Midbrain (tissue), 1 donor: Measurements from ENCODE around the gene SNRPA.
A peak's percentile ranks its signal among the peaks of the same experiment; 100 is the strongest.
"Not testable (repeated sequence)": the region's sequence is repeated elsewhere in the genome, so short reads cannot be mapped to it uniquely, and the experiment has no call there.

Source experiments
- DNase-seq: peaks from one replicate; lab custom pipeline; 2025; lab: John Stamatoyannopoulos, UW

Gene SNRPA

GRCh38 chr19:40777645-40777936 is 26.6 kb downstream of the SNRPA start:
- DNase-seq = no peak

GRCh38 chr19:40777937-40778705 is 27.1 kb downstream of the SNRPA start, which contains the start of gene RAB4B:
RAB4B (plus strand) TSS chr19:40778247; CDS start chr19:40778376, 129 bp downstream.
- peak; percentile 99 for DNase-seq

- DNase-seq = no peak
These were observed 27.8 kb downstream of the SNRPA start for GRCh38 chr19:40778706-40779284.

- DNase-seq = no peak
These were observed 29.6 kb downstream of the SNRPA start for GRCh38 chr19:40780582-40780981.

- no peak for DNase-seq
These were observed 30.1 kb downstream of the SNRPA start for GRCh38 chr19:40781140-40781539.

DNA sequence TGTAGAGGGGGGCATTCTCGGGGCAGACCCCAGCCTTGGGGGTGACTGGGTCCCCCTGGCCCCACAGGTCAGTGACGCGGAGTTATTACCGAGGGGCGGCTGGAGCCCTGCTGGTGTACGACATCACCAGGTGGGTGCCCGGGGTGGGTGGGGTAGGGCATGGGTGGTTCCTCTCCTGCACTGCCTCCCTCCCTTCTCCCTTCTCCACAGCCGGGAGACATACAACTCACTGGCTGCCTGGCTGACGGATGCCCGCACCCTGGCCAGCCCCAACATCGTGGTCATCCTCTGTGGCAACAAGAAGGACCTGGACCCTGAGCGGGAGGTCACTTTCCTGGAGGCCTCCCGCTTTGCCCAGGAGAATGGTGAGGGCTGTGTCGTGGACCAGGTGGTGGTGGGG is 32.7 kb downstream of the SNRPA start:
- DNase-seq = no peak

DNA sequence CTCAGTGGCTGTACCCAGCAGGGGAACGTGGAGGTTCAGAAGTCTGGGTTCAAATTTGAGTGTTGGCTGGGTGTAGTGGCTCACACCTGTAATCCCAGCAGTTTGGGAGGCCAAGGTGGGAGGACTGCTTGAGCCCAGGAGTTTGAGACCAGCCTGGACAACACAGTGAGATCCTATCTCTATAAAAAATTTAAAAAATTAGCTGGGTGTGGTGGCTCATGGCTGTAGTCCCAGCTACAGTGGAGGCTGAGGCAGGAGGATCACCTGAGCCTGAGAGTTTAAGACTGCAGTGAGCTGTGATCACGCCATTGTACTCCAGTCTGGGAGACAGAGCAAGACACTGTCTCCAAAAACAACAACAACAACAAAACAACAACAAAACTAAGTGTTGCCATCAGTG is 33.1 kb downstream of the SNRPA start:
- DNase-seq = not testable (repeated sequence)

DNA sequence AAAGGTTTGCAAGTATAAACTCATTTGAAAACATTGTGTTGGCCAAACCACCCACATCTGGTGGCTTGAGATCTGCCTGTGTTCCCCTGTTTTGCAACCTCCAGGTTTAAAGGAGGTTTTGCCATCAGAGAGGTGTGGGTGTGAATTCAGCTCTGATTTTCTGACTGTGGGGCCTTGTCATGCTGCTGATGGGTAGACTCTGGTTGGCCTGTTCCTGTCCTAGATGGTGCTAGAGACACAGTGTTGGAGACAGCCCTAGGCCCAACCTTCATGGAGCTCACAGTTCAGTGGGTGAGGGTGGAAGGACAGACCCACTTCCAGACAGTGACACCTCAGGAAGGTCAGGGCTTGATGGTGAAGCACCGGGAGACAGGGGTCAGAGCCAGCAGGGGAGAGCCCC is 34.5 kb downstream of the SNRPA start:
- no peak for DNase-seq

DNA sequence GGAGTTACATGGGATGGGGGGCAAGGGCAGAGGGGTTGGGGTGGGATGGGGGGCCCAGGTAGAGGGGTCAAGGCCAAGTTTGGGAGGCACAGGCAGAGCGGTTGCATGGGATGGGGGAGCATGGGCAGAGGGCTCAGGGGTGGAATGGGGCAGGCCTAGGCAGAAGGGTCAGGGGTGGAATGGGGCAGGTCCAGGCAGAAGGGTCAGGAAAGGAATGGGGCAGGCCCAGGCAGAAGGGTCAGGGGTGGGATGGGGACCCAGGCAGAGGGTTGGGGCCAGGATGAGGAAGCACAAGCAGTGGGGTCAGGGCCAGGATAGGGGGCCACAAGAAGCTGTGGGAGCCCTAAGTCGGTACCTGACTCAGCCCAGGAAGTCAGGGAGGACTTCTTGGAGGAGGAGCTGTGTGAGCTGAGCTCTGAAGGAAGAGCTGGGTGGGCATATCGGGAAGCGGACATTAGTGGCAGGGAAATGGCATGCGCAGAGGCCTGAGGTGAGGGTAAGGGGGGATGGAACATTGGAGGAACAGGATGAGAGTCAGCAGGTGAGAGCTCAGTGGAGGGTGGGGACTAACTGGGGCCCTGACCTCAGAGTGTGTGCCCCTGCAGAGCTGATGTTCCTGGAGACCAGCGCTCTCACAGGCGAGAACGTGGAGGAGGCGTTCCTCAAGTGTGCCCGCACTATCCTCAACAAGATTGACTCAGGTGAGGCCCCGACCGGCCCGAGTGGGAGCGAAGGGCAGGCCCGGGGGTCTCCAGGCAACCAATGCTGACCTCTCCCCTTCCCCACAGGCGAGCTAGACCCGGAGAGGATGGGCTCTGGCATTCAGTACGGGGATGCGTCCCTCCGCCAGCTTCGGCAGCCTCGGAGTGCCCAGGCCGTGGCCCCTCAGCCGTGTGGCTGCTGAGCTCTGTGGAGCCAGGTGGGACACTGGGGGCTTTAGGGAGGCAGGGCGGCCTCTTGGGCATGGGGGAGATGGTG is 35.3 kb downstream of the SNRPA start:
- no peak for DNase-seq

DNA sequence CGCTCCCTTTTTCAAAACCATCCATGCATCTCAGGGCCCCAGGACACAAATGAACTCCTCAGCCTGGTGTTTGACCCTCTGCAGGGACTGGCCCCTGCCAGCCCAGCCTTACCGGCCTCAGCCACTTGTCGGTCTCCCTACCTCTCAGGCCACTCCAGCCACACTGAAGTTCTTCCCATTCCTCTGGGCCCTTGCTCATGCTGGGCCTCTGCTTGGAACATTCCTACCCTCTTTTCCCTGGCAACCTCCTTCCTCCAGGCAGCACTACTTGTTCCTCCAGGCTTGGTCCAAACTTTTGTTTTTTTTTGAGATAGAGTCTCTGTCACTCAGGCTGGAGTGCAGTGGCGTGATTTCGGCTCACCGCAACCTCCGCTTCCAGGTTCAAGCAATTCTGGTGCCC is 40.3 kb downstream of the SNRPA start:
- no peak for DNase-seq

GRCh38 chr19:40791996-40792395 is 41.0 kb downstream of the SNRPA start:
- DNase-seq = no peak

GRCh38 chr19:40797166-40797962 is 46.4 kb downstream of the SNRPA start:
- DNase-seq = no peak

- DNase-seq = no peak
These were observed 47.1 kb downstream of the SNRPA start for GRCh38 chr19:40797963-40798682.

DNA sequence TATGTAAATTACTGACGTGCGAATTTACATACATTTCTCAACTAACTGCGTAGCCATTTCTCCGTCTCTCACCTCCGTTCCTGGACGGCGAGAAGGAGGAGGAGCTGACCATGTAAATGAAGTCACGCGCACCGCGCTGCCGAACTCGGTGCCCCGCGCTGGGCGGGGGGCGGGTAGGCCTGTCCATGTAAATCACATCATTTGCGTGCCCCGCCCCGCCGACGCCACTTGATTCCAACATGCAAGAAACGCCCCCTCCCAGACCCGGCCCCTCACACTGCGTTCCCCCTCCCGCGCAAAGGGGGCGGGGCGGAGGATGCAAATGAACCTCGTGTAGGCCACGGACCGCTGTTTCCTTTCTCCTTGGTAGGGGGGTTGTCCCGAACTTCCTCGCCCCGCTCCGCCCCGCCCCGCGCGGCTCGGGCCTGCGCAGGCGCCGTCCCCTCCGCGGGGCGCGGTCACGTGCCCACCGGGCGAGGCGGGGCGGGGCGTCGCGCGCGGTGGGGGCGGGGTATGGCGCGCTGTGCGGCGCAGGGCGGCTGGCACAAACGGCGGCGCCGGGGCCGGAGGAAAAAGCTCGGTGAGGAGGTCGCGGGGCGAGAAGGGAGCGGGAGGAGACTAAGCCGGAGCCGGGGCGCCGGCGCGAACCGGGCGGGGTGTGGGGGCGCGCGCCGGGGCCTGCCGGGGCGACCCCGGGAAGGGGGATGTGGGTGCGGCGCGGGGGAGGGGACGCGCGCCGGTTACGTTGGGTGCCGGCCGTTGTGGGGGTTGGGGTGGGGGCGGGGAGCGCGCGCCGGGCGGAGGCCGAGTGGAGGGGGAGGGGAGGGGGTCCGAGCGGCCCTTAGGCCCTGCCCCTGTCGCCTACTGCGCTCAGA is 47.9 kb downstream of the SNRPA start, which contains the start of gene EGLN2:
Gene EGLN2, plus strand, starts transcription at position 509 of the 875 bp plus-strand sequence. CDS start 1,382 bp downstream, outside the sequence.
- DNase-seq = peak; percentile 99

GRCh38 chr19:40799558-40800338 is 48.7 kb downstream of the SNRPA start:
- no peak for DNase-seq

- no peak for DNase-seq
These were observed 49.5 kb downstream of the SNRPA start for GRCh38 chr19:40800339-40800996.

DNA sequence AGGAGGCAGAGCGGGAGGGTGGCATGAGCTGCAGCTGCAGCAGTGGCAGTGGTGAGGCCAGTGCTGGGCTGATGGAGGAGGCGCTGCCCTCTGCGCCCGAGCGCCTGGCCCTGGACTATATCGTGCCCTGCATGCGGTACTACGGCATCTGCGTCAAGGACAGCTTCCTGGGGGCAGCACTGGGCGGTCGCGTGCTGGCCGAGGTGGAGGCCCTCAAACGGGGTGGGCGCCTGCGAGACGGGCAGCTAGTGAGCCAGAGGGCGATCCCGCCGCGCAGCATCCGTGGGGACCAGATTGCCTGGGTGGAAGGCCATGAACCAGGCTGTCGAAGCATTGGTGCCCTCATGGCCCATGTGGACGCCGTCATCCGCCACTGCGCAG is 50.0 kb downstream of the SNRPA start:
- DNase-seq = no peak

DNA sequence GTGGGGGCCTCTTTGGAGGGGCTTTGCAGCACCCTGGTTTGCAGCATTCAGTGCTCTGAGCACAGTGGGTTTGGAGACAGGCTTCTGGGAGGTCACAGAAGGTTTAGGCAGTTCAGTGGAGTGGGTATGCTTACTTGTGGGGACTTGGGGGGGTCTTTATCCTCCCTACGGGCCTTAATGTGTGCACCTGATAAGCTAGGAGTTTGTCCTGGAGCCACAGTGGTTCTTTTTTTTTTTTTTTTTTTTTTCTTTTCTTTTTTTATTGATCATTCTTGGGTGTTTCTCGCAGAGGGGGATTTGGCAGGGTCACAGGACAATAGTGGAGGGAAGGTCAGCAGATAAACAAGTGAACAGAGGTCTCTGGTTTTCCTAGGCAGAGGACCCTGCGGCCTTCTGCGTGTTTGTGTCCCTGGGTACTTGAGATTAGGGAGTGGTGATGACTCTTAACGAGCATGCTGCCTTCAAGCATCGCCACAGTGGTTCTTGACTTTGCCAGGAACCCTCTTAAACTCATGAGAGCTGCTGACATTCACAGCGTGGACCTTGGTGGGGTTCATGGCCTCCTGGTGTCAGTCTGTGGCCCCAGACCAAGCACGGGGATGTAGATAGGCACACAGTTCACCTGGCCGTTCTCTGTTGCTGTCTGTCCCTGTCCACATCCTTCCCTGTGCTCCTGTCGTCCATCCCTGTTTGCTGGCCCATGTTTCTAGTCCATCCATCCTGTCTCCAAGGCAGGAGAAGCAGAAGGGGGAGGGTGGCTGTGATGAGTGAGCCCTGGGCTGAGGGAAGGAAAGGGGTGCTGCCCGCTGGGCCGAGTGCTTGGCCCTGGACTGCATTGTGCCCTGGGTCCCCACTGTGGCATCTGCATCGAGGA is 50.7 kb downstream of the SNRPA start:
- no peak for DNase-seq
